Endothelial cell of umbilical vein (primary cell): Measurements from ENCODE around the gene THEMIS2. TPM values are rescaled to one million over a fixed set of nuclear protein-coding genes. Genes with fewer than 3 reads are reported as not detected.
"Not testable (repeated sequence)": the region's sequence is repeated elsewhere in the genome, so short reads cannot be mapped to it uniquely, and the experiment has no call there.

ENCODE experiments used
- BruUV-seq: library from RNA; stranded (reverse); fragments of 400-500 nt; replicated peaks from 2 replicates; lab custom pipeline; 2021; lab: Mats Ljungman, UMichigan
- CTCF ChIA-PET: fragments of 300-600, 350-600 bp; sonication (Branson Sonifier 250); formaldehyde crosslinking; loops from one replicate; lab custom pipeline; 2021; ENCODE audit warnings: antibody characterized with exemption, inconsistent platforms; lab: Charles Lee
- POLR2A ChIA-PET: fragments of 300-600, 350-600 bp; sonication (Branson Sonifier 250); formaldehyde crosslinking; loops from one replicate; lab custom pipeline; 2021; ENCODE audit warnings: antibody characterized with exemption, inconsistent platforms; lab: Charles Lee
- DNase-seq: peaks from one replicate; pipeline ENCODE4 v3.0.0-alpha.2; 2011; ENCODE audit warnings: low read depth, low spot score
- FAIRE-seq: peaks from 2 replicates; lab custom pipeline; 2011; peaks lifted over from hg19 to GRCh38; lab: Jason Lieb, UNC
- H2AFZ ChIP-seq: 2 replicates; pipeline ENCODE4 v1.6.0; 2012; ENCODE audit warnings: low read depth, low read length, control low read depth, inconsistent platforms
- H3K27ac ChIP-seq: 2 replicates; pipeline ENCODE4 v1.5.1; 2011; ENCODE audit warnings: low read depth, mild to moderate bottlenecking, control low read depth, low read length, moderate library complexity; ENCODE audit not compliant: insufficient read depth
- H3K27me3 ChIP-seq, 2 experiments: 2 replicates each; pipeline versions ENCODE4 v1.6.0 to v1.6.1; 2011; ENCODE audit warnings: low read length in 2 of 2, mixed read lengths in 1 of 2; ENCODE audit not compliant: control insufficient read depth in 2 of 2, insufficient read depth in 2 of 2
- H3K36me3 ChIP-seq, 2 experiments: 2 replicates in 1 of 2; 3 replicates in 1 of 2; pipeline ENCODE4 v1.5.1; 2011; ENCODE audit warnings: low read length in 2 of 2, mild to moderate bottlenecking in 1 of 2, moderate library complexity in 1 of 2; ENCODE audit not compliant: control insufficient read depth in 2 of 2, insufficient read depth in 2 of 2; ENCODE audit errors: extremely low read depth in 1 of 2
- H3K4me1 ChIP-seq: 3 replicates; pipeline ENCODE4 v1.5.1; 2011; ENCODE audit warnings: mild to moderate bottlenecking, low read length; ENCODE audit not compliant: control insufficient read depth, insufficient read depth; ENCODE audit errors: extremely low read depth
- H3K4me2 ChIP-seq: 2 replicates; pipeline ENCODE4 v1.6.1; 2011; ENCODE audit warnings: low read length, control low read depth, mixed read lengths; ENCODE audit not compliant: insufficient read depth
- H3K4me3 ChIP-seq, 3 experiments: fragments of 200-600 bp in 1 of 3; sonication (generic), shearing (Covaris generic) in 1 of 3; replicated peaks in 1 of 3; 2 replicates each; pipeline ENCODE4 v1.5.1; 2011 to 2016; ENCODE audit warnings: control low read depth in 3 of 3, low read length in 3 of 3, mild to moderate bottlenecking in 2 of 3, inconsistent platforms in 1 of 3, low read depth in 1 of 3, moderate library complexity in 1 of 3; ENCODE audit not compliant: insufficient read depth in 1 of 3
- H3K79me2 ChIP-seq: 2 replicates; pipeline ENCODE4 v1.6.0; 2012; ENCODE audit warnings: low read length, inconsistent platforms; ENCODE audit not compliant: control insufficient read depth, insufficient read depth
- H3K9ac ChIP-seq: replicated peaks from 2 replicates; pipeline ENCODE3; 2011; ENCODE audit warnings: low read length, control low read depth; ENCODE audit not compliant: insufficient read depth; ENCODE audit errors: extremely low read depth
- H3K9me1 ChIP-seq: replicated peaks from 3 replicates; pipeline ENCODE4 v1.6.0; 2011; ENCODE audit warnings: mild to moderate bottlenecking, low read length; ENCODE audit not compliant: control insufficient read depth, insufficient read depth; ENCODE audit errors: extremely low read depth
- H3K9me3 ChIP-seq: replicated peaks from 2 replicates; pipeline ENCODE4 v1.5.1; 2012; ENCODE audit warnings: low read length, inconsistent platforms; ENCODE audit not compliant: control insufficient read depth, insufficient read depth
- H4K20me1 ChIP-seq: replicated peaks from 2 replicates; pipeline ENCODE3; 2011; ENCODE audit warnings: mild to moderate bottlenecking, low read length; ENCODE audit not compliant: control insufficient read depth, insufficient read depth; ENCODE audit errors: extremely low read depth
- CTCF ChIP-seq, 2 donors: IDR thresholded peaks; 1 replicate in 1 of 2; 2 replicates in 1 of 2; pipeline ENCODE4 v1.5.1; 2011; ENCODE audit warnings: low read length in 2 of 2, mild to moderate bottlenecking in 2 of 2, moderate library complexity in 2 of 2, control low read depth in 1 of 2, inconsistent platforms in 1 of 2, low read depth in 1 of 2; ENCODE audit not compliant: insufficient read depth in 1 of 2; ENCODE audit errors: extremely low read depth in 1 of 2
- EZH2 ChIP-seq: IDR thresholded peaks from 2 replicates; pipeline ENCODE4 v1.6.1; 2012; ENCODE audit warnings: borderline replicate concordance, low read depth, mild to moderate bottlenecking, moderate library complexity, low read length, inconsistent platforms; ENCODE audit not compliant: severe bottlenecking
- FOS ChIP-seq: IDR thresholded peaks from 2 replicates; pipeline ENCODE4 v1.6.1; 2011; ENCODE audit warnings: mild to moderate bottlenecking, low read length, moderate library complexity, borderline replicate concordance; ENCODE audit not compliant: insufficient read depth
- GATA2 ChIP-seq: IDR thresholded peaks from 2 replicates; pipeline ENCODE4 v1.7.0; 2011; ENCODE audit warnings: low read depth, mild to moderate bottlenecking, moderate library complexity, mixed read lengths, low read length; ENCODE audit not compliant: insufficient read length, insufficient read depth
- JUN ChIP-seq: IDR thresholded peaks from 2 replicates; pipeline ENCODE4 v1.6.1; 2011; ENCODE audit warnings: borderline replicate concordance, low read depth; ENCODE audit not compliant: insufficient read length, insufficient read depth
- MAX ChIP-seq: IDR thresholded peaks from 2 replicates; pipeline ENCODE4 v1.6.1; 2011; ENCODE audit not compliant: insufficient read depth, insufficient read length
- MYC ChIP-seq: IDR thresholded peaks from one replicate; pipeline ENCODE4 v1.6.1; 2011; ENCODE audit warnings: mild to moderate bottlenecking, low read depth, low read length
- POLR2A ChIP-seq: IDR thresholded peaks from 2 replicates; pipeline ENCODE4 v1.6.1; 2012; ENCODE audit warnings: low read depth, mild to moderate bottlenecking, control low read depth, low read length
- POLR2AphosphoS5 ChIP-seq: IDR thresholded peaks from 2 replicates; pipeline ENCODE4 v1.6.1; 2012; ENCODE audit warnings: low read depth, mild to moderate bottlenecking, control low read depth, low read length, moderate library complexity; ENCODE audit not compliant: insufficient read depth
- dilution Hi-C: fragments of 300-500 bp; cut with MboI; formaldehyde crosslinking; loops from one replicate; pipeline ENCODE4 v1.15.0; 2019; ENCODE audit warnings: low sequenced_read_pairs; ENCODE audit not compliant: extremely low pct_ligation_motif_present
- intact Hi-C: fragments of 100-400 bp; cut with micrococcal nuclease; formaldehyde crosslinking; loops from one replicate; pipeline ENCODE4 v1.10.0; 2022
- polyA plus RNA-seq, 4 experiments: library from polyadenylated mRNA; depleted of rRNA in 3 of 4; stranded (reverse) in 3 of 4; unstranded in 1 of 4; fragments of >200 nt; gene quantifications; 2 replicates each; pipeline versions ENCODE4 v1.2.1 to v1.2.3, GENCODE V29; 2011 to 2012; ENCODE audit warnings: missing spikeins in 1 of 4
- total RNA-seq: library from RNA; stranded (reverse); gene quantifications from 2 replicates; pipeline ENCODE4 v1.2.3, GENCODE V29; 2021

THEMIS2 gene
- total and polyA plus RNA-seq, 2 donors (not counting 3 experiments of a cell fraction or from before 2014, with no cell fraction given) = 11.1 to 15.7 TPM

- BruUV-seq = no TSS peak
- FAIRE-seq (no peak), DNase-seq (no peak)
- H3K4me2 ChIP-seq = no peak overlapping the region
- H3K27ac ChIP-seq = no peak overlapping the region
- H3K9ac ChIP-seq = no peak overlapping the region
- POLR2A ChIA-PET = interaction anchor here (0.7 kb wide), 1 partner anchor 356 kb away, joined by 9 read pairs; no protein-coding TSS in a partner anchor
- no peak overlapping the region for H2AFZ ChIP-seq
- H3K4me3 ChIP-seq = no peak overlapping the region
- CTCF ChIA-PET = interaction anchor here (0.6 to 3.9 kb wide), 25 partner anchors 11 to 1090 kb away, joined by 3 to 99 read pairs (median 5); partner anchors contain the start of gene EYA3
- dilution Hi-C loops = no loop called here
- intact Hi-C loops = no loop called here
- no peaks in the 10 kb centered on the region for H3K27me3 ChIP-seq
- H3K4me1 ChIP-seq = no peaks in the 10 kb centered on the region
- H4K20me1 ChIP-seq = no peaks in the 10 kb centered on the region
- H3K79me2 ChIP-seq = no peaks in the 10 kb centered on the region
- peaks cover 0 to 2% of the 10 kb centered on the region in 2 experiments for H3K36me3 ChIP-seq
- TF ChIP-seq EZH2 = no peak
- TF ChIP-seq JUN = no peak
- no peak for TF ChIP-seq POLR2AphosphoS5
- TF ChIP-seq MAX = no peak
- TF ChIP-seq MYC = no peak
- no peak for TF ChIP-seq POLR2A
- no peak for TF ChIP-seq FOS
- no peak for TF ChIP-seq CTCF (IDR thresholded peaks at IDR 0.05; ENCODE audit: extremely low read depth in 1 of 2, insufficient read depth in 1 of 2, low read depth in 1 of 2, low read length in 2 of 2)
- TF ChIP-seq GATA2 = no peak
- H3K9me1 ChIP-seq = no peaks in the 10 kb centered on the region
- no peaks in the 10 kb centered on the region for H3K9me3 ChIP-seq
Observed at GRCh38 chr1:27856561-27857343, 15.6 kb upstream of the THEMIS2 start.

GRCh38 chr1:27857552-27857951 lies 14.8 kb upstream of the THEMIS2 start:
- H2AFZ ChIP-seq, DNase-seq, H3K27me3 ChIP-seq, H3K4me2 ChIP-seq, H3K9me1 ChIP-seq, dilution Hi-C loops, H3K9ac ChIP-seq, H3K4me1 ChIP-seq, BruUV-seq, H4K20me1 ChIP-seq, H3K79me2 ChIP-seq, POLR2A ChIA-PET, FAIRE-seq, H3K9me3 ChIP-seq, H3K27ac ChIP-seq, H3K4me3 ChIP-seq, H3K36me3 ChIP-seq, intact Hi-C loops: not testable (repeated sequence)
- CTCF ChIA-PET = interaction anchor here (0.5 to 3.9 kb wide), 55 partner anchors 10 to 1020 kb away, joined by 3 to 99 read pairs (median 4); partner anchors contain the start of genes EYA3, PPP1R8 and THEMIS2
